WERI-Rb-1 (cell line): ENCODE measurements around the gene OLIG2.

Experiments
- DNase-seq: peaks from one replicate; pipeline ENCODE4 v3.0.0-alpha.2; 2020
- H3K27ac ChIP-seq: fragments of 250-450 bp; sonication (Bioruptor Pico); 2 replicates; pipeline ENCODE4 v1.5.1; 2020; ENCODE audit warnings: mild to moderate bottlenecking, moderate library complexity
- H3K27me3 ChIP-seq: fragments of 250-450 bp; sonication (Bioruptor Pico); 2 replicates; pipeline ENCODE4 v1.5.1; 2021; ENCODE audit warnings: mild to moderate bottlenecking, low read depth, moderate library complexity; ENCODE audit not compliant: insufficient read depth, severe bottlenecking
- H3K36me3 ChIP-seq: fragments of 250-450 bp; sonication (Bioruptor Pico); 2 replicates; pipeline ENCODE4 v1.5.1; 2020; ENCODE audit warnings: mild to moderate bottlenecking, moderate library complexity
- H3K4me3 ChIP-seq: 2 replicates; pipeline ENCODE4 v1.5.1; 2011; ENCODE audit warnings: low read depth, mild to moderate bottlenecking, control low read depth, low read length
- H3K9me3 ChIP-seq: fragments of 250-450 bp; sonication (Bioruptor Pico); 2 replicates; pipeline ENCODE4 v1.5.1; 2021; ENCODE audit warnings: mild to moderate bottlenecking, moderate library complexity; ENCODE audit not compliant: severe bottlenecking
- TF ChIP-seq, protein P1 (sequence below): IDR thresholded peaks from 2 replicates; pipeline ENCODE4 v1.5.1; 2011; ENCODE audit warnings: low read depth, mild to moderate bottlenecking, control low read depth, inconsistent platforms, low read length

The OLIG2 gene

GRCh38 chr21:33008333-33009051 is 17.2 kb upstream of the OLIG2 start:
- TF ChIP-seq, protein P1, sequence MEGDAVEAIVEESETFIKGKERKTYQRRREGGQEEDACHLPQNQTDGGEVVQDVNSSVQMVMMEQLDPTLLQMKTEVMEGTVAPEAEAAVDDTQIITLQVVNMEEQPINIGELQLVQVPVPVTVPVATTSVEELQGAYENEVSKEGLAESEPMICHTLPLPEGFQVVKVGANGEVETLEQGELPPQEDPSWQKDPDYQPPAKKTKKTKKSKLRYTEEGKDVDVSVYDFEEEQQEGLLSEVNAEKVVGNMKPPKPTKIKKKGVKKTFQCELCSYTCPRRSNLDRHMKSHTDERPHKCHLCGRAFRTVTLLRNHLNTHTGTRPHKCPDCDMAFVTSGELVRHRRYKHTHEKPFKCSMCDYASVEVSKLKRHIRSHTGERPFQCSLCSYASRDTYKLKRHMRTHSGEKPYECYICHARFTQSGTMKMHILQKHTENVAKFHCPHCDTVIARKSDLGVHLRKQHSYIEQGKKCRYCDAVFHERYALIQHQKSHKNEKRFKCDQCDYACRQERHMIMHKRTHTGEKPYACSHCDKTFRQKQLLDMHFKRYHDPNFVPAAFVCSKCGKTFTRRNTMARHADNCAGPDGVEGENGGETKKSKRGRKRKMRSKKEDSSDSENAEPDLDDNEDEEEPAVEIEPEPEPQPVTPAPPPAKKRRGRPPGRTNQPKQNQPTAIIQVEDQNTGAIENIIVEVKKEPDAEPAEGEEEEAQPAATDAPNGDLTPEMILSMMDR: no peak
- Histone ChIP-seq H3K27ac (no peak overlapping the region), H3K4me3 (no peak overlapping the region), H3K27me3 (no peaks in the 10 kb centered on the region), H3K9me3 (peaks cover 2% of the 10 kb centered on the region), H3K36me3 (no peaks in the 10 kb centered on the region)
- DNase-seq: no peak

- TF ChIP-seq, protein P1: no peak
- H3K27ac ChIP-seq: no peak overlapping the region
- no peak for DNase-seq
- H3K9me3 ChIP-seq: peaks cover 2% of the 10 kb centered on the region
- no peaks in the 10 kb centered on the region for H3K27me3 ChIP-seq
- no peaks in the 10 kb centered on the region for H3K36me3 ChIP-seq
- H3K4me3 ChIP-seq: no peak overlapping the region
Measured at GRCh38 chr21:33010931-33011330, 14.8 kb upstream of the OLIG2 start.

DNA sequence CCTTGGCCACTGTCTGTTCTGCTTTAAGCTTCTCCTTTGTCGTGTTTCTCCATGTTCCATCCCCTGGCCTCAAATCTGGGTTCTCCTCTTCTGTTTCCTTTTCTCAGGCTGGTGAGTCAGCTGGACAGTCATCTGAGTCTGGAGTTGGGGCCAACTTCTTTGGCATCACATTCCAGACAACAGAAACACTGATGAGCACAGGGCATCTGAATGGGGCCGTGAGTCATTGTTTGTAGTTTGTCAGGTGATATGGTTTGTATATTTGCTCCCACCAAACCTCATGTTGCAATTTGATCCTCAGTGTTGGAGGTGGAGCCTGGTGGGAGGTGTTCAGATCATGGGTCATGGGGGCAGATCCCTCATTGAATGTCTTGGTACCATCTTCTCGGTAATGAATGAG is 14.3 kb upstream of the OLIG2 start:
- H3K27ac ChIP-seq: no peak overlapping the region
- no peak overlapping the region for H3K4me3 ChIP-seq
- no peaks in the 10 kb centered on the region for H3K36me3 ChIP-seq
- H3K27me3 ChIP-seq: no peaks in the 10 kb centered on the region
- no peak for DNase-seq
- H3K9me3 ChIP-seq: peaks cover 2% of the 10 kb centered on the region
- TF ChIP-seq, protein P1: no peak

- TF ChIP-seq, protein P1: no peak
- no peak for DNase-seq
- H3K27ac ChIP-seq: no peak overlapping the region
- H3K27me3 ChIP-seq: no peaks in the 10 kb centered on the region
- peaks cover 2% of the 10 kb centered on the region for H3K9me3 ChIP-seq
- H3K36me3 ChIP-seq: no peaks in the 10 kb centered on the region
- no peak overlapping the region for H3K4me3 ChIP-seq
Measured at GRCh38 chr21:33013626-33014025, 12.1 kb upstream of the OLIG2 start.

GRCh38 chr21:33014331-33014730 is 11.4 kb upstream of the OLIG2 start:
- peaks cover 2% of the 10 kb centered on the region for H3K9me3 ChIP-seq
- no peak for DNase-seq
- TF ChIP-seq, protein P1: no peak
- no peaks in the 10 kb centered on the region for H3K36me3 ChIP-seq
- no peak overlapping the region for H3K4me3 ChIP-seq
- H3K27me3 ChIP-seq: no peaks in the 10 kb centered on the region
- no peak overlapping the region for H3K27ac ChIP-seq

DNA sequence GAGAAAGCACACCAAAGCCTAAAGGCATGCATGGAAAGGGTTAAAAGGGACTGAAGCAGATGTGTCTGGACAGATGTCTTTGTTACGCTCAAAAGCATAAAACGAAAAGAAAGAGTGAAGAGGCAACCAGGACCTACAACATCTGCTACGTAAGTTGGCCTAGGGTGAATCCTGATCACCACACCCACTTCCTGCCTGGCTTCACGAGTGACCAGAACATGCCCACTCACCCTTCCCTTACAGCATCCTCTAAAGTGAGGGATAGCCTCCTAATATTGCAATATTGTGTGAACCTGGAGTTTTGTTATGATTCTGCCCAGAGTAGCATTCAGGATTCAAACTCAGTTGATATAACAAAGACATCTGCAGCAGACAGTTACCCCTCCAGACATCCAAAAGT is 10.6 kb upstream of the OLIG2 start:
- no peaks in the 10 kb centered on the region for H3K27me3 ChIP-seq
- H3K27ac ChIP-seq: no peak overlapping the region
- no peak for DNase-seq
- H3K9me3 ChIP-seq: peaks cover 2% of the 10 kb centered on the region
- no peaks in the 10 kb centered on the region for H3K36me3 ChIP-seq
- TF ChIP-seq, protein P1: no peak
- H3K4me3 ChIP-seq: no peak overlapping the region
